ENCODE data around the gene PTGDS.
"Not testable (repeated sequence)": the region's sequence is repeated elsewhere in the genome, so short reads cannot be mapped to it uniquely, and the experiment has no call there.

Gene PTGDS

DNA sequence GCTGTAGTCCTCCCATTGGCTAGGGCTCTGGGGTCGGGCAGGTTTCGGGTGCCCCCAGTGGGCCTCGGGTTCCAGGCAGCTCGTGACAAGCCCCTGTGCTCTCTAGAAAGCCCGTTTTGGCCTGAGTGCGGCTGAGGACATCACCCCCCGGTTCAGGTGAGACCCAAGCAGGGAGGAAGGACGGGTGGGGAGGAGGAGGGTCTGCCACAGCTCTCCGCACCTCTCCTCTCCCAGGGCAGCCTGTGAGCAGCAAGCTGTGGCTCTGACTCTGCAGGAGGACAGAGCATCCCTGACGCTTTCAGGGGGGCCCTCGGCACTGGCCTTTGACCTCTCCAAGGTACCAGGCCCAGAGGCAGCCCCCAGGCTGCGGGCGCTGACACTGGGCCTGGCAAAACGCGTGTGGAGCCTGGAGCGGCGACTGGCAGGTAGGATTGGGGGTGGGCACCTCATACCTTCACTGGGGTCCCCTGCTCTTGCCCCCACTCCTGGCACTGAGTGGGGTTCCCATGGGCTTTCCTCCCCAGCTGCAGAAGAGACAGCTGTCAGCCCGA, 15.6 kb downstream of the PTGDS start:
- no peak for DNase-seq (ENCODE audit: low read depth)

DNA sequence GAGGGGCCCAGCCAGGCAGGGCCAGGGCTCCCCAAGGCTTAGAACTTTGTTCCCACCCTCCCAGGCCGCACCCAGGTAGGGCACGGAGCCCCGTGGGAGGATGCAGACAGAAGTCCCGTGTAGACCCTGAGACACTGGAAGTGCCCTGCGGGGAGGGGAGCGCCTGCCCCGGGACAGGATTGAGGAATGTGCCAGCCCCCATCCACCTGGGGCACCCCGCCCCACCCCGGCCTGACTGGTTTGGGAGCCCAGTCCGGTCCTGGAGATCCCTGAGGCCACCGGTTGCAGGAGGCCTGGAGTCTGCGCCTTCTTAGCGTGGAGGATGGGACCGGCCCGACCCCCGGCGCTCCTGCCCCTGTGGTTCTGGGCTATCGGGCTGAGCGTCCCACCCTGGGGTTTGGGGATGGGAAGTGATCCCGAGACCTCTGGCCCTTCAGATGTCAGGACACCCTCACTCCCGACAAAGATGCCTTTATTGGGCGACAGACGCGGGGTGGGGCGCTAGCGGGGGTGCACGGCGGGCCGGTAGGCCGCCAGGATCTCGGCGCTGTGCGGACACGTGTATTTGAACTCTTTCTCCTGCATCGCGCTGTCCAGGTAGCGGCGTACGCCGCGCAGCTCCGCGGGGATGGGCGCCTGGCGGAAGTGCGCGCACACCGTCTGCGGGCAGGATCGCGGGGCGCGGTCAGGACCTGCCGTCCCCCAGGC, 17.0 kb downstream of the PTGDS start:
- no peak for DNase-seq (ENCODE audit: low read depth)

DNA sequence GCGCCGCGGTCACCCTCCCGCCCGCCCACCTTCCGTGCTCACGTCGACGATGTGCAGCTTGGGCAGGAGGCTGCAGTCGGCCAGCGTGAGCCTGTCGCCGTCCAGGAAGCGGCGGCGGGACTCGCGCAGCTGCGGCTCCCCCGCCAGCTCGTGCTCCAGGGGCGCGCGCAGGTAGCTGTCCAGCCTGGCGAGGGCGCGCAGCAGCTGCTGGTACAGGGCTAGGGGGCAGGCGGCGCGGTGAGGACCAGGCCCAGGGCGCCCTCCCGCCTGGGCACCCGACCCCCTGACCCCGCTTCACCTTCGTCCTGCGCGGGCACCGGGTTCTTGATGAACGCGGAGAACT, 17.6 kb downstream of the PTGDS start:
- DNase-seq (ENCODE audit: low read depth): no peak

DNA sequence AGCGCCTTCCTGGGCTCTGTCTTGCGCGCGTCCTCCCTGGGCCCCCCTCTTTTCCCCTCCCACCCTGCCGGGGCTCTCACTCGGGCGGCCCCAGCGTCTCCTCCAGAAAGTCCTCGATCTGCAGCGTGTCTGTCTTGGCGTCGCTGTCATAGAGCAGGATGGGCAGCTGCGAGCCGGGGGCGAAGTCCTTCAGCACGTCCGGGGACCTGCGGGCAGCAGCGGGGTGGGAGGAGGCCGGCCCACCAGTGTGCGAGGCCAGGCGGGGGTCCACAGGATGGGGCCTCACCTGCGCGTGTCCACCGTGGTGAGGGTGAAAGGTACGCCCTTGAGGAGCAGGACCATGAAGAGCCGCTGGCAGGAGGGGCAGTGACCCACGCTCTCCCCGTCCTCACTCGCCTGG, 18.1 kb downstream of the PTGDS start:
- DNase-seq (ENCODE audit: low read depth): no peak

DNA sequence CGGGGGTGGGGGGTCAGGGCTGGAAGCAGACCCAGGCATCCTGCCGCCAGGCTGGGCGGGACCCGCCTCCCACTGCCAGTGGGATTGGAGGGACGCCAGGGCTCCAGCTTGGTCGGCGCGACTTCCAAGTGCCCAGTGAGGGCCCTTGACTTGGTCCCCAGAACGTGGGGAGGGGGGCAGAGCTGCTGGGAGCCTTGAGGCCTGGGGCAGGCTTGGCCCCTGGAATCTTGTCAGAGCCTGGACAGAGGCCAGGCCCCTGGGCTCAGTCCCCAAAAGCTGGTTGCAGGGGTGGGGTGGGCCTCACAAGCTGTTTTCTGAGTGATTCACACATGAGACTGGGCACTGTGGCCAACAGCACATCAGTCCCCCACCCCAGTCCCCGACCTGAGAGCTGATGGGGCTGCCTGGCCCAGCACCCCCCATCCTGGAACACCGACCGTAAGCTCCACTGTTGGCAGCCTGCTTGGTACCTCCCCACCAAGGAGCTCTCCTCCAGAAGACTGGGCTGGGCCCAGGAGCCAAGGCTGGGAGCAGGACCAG, 18.5 kb downstream of the PTGDS start:
- no peak for DNase-seq (ENCODE audit: low read depth)

DNA sequence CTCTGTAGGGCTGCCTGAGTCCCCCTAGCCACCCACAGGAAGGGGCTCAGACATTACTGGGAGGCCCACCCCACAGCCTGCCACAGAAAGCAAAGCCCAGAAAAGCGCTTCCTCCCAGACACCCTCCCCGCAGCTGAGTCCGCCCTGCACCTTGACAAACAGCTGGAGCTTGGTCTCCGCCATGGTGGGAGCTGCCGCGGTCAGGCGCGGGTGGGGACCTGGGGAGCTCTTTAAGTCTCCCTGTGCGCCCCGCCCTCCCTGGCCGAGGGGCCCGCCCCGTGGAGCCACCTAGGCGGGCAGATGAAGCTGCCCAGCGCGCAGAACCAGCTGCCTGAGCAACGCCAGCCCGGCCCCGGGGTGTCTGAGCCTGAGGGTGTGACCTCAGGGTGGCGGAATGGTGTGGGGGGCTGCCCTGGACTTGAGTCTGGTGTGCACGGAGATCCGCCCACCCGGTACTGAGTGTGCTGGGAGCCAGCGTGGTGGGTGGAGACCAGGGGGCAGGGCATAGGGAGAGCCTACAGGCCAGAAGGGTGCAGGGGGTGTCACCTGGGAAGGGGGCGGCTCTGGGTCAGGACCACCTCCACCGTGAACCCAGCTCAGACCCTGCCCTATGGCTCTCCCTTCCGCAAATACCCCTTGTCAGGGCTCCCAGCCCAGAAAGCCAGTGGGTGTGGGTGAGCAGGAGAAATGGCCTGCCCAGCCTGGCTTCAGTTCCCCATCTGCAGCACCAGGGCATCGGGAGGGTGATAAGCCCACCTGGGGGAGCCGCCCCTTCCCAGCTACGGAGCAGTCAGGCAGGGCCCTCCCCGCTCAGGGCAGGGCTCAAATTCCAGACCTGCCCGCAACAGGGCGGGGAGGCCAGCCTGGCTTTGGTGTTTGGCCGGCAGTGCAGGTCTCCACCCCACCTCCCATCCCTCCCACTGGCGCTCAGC, 19.3 kb downstream of the PTGDS start, which contains the start of gene CLIC3:
Gene CLIC3, minus strand, starts transcription at position 208 of the 932 bp plus-strand sequence. Its CDS starts 25 bp downstream, at position 183.
- DNase-seq (ENCODE audit: low read depth): peak; percentile 39

DNA sequence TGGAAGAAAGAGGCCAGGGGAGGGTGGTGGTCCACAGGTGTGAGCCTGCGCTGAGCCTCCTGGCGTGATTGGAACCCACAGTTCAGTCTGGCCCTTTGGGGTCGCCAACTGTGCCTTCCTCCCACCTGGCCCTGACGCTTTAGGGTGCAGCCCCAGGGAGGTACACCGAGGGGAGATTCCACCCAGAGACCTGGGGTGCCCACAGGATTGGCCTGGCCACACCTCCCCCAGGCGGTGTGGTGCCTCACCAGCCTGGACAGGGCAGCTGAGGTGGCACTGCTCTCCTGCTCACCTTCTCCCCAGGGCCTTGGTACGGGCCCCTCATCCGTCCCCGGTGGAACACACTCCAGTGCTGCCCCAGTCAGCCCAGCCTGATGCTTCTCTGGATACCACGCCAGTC, 20.1 kb downstream of the PTGDS start:
- no peak for DNase-seq (ENCODE audit: low read depth)

DNA sequence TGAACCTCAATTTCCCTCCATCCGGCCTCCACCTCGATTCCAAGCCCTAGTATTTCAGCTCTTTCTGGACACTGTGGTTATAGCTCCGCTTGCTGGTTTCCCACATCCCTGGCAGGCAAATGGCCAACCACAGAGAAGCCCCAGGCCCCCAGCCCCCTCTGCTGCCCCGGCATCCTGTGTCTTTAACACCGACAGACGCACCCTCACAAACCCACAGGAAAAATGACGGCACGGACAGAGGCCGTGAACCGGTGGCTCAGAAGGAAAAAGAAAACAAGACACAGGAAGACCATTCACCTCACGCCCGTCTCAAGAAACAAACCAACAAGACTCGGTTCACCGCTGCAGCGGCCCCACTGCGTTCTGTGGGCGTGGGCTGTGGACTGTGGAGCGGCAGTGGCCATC, 20.5 kb downstream of the PTGDS start:
- no peak for DNase-seq (ENCODE audit: low read depth)

DNA sequence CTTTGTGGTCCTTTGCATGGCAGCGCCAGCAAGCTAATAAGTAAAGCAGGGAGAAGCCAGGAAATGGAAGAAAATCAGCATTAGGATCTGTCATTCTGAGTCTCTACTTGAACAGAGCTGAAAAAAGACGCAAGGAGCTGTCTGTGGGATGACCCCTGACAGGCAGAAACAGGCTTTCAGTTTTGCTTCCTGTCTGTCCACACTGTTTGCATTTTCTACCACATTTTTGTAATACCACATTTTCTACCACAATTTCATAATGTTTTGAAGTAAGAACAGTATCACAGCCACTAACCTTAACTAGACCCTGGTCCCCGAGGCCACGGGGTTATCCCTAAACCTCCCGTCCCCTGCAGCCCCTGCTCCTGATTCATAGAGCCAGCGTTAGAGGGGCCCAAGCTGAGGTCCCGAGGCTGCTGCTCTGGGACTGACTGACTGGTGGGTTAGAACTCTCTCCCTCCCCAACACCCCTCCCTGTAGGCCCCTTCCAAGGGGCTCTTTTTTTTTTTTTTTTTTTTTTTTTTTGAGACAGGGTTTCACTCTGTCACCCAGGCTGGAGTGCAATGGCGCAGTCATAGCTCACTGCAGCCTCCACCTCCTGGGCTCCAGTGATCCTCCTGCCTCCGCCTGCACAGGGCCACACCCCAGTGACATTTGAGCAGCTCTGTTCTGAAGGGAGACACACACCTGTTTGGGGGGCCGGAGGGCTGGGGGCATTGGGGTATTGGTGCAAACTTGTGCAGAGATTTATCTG, 23.1 kb downstream of the PTGDS start:
- no peak for DNase-seq (ENCODE audit: low read depth)

DNA sequence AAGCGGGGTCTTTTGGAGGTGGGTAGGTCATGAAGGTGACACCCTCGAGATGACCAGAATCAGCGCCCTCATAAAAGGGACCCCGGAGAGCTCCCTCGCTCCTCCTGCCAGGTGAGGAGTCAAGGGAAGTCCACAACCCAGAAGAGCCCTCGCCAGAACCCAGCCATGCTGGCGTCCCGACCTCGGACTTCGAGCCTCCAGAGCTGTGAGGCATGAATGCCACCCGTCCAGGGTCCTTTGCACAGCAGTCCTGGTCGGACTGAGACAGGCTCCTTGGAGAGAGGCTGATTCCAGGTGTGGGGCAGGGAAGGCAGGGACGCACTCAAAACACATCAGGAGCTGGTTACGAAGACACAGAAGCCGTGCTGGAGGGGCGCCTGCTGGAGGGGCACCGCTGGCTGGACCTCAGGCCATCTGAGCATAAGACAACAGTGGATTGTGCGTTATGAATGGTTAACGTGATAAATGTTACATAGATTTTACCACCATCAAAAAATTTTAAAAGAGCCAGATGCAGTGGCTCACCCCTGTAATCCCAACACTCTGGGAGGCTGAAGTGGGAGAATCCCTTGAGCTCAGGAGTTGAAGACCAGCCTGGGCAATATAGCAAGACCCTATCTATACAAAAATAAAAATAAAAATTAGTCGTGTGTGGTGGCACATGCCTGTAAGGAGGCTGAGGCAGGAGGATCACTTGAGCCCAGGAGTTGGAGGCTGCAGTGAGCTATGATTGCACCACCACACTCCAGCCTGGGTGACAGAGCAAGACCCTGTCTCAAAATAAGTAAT, 24.7 kb downstream of the PTGDS start:
- no peak for DNase-seq (ENCODE audit: low read depth)

DNA sequence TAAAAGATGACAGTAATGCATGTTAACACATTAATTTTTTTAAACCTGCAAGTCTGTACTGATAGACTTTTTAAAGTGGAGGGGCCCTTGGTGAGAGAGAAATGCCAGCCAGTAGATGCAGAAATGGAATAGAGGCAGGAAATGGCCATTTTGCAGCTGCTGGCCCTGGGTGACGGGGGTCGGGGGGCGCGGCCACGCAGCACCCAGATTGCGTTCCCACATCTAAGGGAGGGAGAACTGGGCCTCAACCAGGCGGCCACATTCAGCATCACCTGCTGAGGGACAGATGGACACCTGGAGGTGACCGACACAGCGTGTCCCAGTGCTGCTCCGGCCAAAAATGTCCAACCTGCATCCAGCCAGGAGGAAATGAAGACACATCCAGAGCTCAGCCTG, 25.3 kb downstream of the PTGDS start:
- no peak for DNase-seq (ENCODE audit: low read depth)

DNA sequence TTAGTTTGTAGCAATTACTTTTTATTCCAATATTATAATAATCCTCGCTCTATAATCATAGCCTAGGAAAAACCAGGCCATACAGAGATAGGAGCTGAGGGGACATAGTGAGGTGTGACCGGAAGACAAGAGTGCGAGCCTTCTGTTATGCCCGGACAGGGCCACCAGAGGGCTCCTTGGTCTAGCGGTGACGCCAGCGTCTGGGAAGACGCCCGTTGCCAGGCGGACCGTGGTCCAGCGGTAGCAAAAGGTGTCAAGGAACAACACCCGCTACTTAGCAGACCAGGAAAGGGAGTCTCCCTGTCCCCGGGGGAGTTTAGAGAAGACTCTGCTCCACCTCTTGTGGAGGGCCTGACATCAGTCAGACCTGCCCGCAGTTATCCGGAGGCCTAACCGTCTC, 27.0 kb downstream of the PTGDS start:
- not testable (repeated sequence) for DNase-seq (ENCODE audit: low read depth)

DNA sequence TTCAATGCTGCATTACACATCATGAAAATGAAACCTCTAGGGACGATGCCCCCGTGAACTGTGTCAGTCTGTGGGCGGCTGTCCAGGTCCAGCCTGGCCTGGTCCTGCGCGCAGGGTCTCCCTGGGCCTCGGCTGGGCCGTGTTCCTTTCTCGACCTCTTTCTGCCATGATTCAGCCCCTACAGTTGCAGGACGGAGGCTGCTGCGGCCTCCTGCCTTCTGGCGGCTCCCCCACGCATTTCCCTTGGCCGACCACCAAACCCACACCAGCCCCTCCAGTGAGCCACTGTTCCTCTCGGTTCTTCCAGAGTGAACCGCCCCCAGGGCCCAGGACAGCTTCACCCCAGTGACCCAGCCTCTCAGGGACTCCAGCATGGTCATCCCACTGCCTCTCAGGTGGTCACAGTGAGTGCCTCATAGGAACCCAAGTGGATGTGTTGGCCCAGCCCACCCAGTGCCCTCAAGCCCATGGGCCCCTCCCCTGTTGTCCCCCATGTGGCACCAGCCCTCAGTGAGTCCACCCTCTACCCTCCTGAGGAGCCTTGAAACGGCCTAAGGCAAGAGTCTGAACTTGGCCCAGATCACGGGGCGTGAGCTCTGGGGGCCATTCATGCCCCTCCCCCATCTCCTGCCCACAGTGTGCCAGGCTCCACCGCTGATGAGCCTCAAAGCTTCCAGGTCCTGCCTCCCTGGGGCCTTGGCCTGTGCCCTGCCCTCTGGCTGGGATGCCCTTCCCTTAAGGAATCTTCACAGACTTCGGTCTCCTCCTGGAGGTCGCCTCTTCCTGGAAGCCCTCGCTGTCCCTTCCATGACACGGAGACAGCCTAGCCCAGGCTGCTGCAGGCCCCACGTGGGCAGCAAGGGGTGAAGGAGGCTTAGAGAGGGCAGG, 29.1 kb downstream of the PTGDS start:
- no peak for DNase-seq (ENCODE audit: low read depth)

DNA sequence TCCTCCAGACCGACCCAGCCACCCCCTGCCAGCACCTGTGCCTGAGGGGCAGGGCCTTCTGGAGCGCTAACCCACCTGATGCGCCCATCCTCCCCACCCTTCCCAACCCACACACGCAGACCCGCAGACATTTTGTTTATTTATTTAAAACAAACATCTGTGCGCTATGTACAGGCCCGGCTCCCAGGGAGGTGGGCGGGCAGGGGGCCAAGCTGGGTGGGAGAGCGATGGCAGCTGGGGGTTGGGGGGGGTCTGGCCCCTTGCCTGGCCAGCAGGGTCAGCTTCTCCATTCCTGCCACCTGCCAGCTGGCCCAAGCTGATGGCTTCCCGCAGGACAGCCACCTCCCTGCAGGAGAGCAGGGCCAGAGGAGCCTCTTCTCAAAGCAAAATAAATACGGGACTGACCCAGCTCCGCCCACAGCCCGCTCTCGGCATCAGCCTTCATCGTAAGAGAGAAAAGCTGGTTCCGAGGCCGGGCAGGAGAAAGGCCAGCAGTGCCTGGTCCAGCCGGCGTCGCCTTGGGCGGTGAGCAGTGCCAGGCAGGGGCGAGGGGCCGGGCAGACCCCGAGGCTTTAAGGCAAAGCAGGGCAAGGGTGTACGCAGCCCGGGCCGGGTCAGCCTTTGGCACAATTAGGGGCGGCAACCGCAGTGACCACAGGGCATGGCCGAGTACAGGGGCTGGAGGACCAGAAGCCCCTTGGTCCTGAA, 30.0 kb downstream of the PTGDS start:
- DNase-seq (ENCODE audit: low read depth): no peak

DNA sequence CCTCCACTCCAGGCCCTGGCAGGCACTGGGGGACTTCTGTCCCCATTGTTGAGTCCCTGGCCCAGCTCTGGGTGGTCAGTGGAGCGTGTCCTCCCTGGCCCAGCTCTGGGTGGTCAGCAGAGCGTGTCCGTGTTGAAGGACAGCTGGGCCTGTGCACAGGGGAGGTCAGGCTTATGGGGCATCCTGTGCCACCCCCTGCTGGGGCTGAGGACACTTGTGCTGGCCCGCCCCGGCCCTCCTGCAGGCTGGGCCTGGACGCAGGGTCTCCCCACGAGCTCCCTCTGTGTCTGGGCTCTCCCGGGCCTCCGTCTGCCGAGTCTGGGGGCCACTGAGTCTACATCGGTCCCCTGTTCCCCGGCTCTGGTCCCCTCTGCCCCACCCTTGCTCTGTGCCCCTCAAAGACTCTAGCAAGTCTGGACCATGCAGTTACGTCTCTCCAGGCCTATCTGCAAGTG, 30.5 kb downstream of the PTGDS start:
- DNase-seq (ENCODE audit: low read depth): no peak

DNA sequence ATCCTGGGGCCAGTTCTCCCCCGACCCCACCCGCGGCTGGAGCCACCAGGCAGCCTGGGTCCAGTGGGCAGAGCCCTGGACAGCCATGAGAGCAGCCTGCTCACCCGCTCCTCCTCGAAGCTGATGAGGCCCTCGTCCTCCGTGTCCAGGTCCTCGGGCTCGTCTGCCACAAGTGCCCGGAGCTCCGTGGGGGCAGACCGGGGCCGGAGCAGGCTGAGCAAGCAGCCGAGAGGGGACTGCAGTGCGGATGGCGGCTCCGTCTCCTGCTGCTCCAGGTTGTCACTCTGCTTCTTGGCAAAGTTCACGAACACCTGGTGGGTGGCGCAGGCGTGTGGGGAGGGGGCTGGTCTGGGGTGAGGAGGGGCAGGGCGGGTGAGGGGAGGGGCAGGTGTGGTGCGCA, 31.0 kb downstream of the PTGDS start:
- no peak for DNase-seq (ENCODE audit: low read depth)

DNA sequence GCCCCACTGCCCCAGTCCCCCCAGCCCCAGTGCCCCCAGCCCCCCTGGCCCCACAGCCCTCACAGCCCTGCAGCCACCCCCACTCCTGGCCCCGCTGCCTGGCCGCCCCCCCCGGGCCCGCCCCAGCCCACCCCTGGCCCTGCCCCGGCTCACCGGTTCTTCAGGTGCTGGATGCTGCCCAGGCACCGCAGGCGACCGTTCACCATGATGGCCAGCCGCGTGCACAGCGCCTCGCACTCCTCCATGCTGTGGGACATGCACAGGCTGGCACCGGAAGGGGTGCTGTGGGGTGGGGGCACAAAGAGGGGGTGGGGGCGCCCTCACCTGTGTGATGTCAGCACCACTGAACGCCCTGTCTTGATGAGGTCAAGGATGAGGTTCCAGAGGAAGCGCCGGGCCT, 31.9 kb downstream of the PTGDS start:
- DNase-seq (ENCODE audit: low read depth): no peak

DNA sequence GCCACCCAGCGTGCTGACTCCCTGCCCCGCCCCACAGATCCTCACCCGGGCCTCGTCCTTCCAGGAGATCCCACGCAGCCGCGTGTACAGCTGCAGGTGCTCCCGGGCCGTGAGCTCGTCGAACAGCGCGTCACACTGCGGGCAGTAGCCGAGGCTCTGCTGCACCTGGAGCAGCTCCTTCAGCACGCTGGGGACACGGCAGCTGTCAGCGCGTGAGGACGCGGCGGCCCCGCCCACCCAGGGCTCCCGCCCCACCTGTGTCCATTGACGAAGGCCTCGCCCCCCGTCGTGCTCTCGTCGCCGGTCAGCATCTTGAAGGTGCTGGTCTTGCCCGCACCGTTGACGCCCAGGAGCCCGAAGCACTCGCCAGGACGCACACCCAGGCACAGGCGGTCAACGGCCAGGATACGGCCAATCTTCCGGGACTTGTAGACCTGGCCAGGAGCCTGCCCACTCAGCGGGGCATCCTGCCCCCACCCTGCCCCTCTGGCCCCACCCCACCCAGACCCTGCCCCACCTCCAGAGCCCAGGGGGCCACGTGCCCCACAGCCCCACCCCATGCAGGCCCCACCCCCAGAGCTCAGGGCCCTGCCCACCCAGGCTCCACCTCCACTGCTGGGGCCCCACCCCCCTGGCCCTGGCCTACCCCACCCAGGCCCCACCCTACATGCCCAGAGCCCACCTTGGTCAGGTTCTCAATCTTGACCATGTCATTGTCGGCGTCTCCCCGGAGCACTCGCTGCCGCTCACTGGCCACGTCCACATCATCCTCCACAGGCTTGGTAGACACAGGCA, 32.8 kb downstream of the PTGDS start:
- DNase-seq (ENCODE audit: low read depth): no peak

DNA sequence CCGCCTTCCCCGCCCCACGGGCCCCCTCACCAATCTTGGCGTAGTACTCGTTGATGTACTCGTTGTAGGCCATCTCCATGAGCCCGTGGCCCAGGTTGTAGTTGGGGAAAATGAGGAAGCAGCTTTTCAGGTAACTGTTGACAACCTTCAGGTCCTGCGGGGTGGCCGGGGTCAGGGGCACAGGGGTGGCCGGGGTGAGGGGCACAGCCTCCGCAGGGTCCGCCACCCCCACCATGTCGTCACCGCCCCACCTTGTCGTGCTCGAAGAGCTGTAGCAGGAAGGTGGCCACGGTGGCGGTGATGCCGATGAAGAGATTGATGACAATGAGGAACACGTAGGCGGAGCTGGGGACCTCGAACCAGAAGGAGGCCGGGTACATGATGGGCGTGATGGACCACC, 33.9 kb downstream of the PTGDS start:
- DNase-seq (ENCODE audit: low read depth): no peak
